Measurements from ENCODE around the gene LTBP3.
"Not testable (repeated sequence)": the region's sequence is repeated elsewhere in the genome, so short reads cannot be mapped to it uniquely, and the experiment has no call there.

LTBP3 gene

DNA sequence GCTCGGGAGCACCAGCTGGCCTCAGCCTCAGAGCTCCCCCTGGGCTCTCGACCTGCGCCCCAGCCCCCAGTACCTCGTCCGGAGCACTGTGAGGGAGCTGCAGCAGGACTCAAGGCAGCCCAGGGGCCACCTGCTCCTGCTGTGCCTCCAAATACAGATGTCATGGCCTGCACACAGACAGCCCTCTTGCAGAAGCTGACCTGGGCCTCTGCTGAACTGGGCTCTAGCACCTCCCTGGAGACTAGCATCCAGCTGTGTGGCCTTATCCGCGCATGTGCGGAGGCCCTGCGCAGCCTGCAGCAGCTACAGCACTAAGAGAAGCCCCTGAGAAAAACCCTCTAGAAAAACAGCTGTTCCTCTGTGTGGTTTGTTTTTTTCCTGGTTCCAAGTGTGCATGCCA, 13.3 kb upstream of the LTBP3 start:
- DNase-seq (no peak), ATAC-seq (no peak)

DNA sequence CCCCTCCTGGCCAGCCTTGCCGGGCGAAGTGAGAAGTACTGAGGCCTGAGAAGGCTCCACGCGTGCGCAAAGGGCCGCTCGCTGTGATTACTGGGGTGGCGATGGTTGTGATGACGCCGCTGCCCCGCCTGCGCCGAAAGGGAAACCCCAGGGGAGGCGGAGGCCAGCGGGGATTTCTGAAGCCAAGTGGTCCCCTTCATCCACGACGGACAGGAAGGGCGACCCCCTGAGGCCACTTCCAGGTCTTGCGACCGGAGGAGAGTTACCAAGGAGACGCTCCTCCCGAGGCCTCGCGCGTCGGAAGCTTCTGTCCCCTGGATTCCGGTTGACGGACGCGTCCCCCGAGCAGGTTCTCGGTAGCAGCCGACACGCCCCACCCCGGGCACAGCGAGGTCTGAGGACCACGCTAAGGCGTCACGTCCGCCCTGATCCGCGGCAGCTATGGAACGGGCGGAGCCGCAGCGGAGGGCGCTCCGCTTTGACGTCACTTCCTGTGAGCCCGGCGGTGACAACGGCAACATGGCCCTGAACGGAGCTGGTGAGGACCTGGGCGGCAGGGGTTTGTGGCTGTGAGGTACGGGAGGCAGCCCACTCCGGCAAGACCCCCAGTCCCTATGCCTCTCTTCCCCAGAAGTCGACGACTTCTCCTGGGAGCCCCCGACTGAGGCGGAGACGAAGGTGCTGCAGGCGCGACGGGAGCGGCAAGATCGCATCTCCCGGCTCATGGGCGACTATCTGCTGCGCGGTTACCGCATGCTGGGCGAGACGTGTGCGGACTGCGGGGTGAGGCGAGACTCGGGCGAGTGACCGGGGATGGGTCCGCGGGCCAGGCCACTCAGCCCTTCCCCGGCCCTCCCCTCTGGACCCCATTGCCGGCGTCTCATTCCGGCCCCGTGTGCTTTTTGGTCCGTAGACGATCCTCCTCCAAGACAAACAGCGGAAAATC, 12.1 kb upstream of the LTBP3 start, which contains the start of gene ZNRD2:
ZNRD2 (plus strand) TSS at position 505 of the 946 bp plus-strand sequence; CDS start at position 520, 15 bp downstream.
- DNase-seq (peak; percentile 99), ATAC-seq (peak; percentile 84)

DNA sequence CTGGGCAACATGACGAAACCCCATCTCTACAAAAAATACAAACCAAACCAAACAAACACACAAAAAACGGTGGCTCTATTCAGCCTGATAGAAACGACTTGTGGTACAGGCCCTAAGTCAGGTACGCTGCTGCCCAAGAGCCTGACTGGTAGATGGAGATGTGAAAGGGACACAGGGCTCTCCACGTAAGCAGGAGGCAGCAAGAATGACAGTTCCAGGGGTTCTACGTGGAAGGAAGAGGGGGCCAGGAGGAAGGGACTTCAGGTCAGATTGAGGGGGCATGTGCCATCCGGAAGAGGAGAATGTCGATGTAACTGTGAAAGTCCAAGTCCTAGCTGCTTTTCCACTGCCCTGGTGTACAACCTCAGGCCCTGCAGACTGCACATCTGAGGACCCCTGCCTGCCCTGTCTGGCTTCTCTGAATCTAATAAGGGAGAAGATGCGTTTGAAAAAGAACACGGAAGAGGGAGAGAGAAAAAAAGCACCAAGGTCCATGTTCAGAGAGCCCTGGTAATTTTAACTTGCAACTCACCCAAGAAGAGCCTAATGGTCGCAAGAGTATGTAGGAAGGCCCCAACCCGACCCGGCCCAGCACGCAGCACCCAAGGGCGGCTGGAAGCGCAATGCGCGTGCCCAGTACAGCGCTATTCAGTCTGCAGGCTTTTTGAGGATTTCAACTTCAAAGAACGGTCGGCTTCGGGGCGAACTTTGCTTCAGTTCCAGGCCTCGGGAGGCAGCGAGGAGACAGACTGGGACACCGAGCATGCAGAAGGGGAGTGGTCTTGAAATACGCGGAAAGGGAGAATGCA, 11.2 kb upstream of the LTBP3 start:
- DNase-seq (no peak), ATAC-seq (peak; percentile 8)

DNA sequence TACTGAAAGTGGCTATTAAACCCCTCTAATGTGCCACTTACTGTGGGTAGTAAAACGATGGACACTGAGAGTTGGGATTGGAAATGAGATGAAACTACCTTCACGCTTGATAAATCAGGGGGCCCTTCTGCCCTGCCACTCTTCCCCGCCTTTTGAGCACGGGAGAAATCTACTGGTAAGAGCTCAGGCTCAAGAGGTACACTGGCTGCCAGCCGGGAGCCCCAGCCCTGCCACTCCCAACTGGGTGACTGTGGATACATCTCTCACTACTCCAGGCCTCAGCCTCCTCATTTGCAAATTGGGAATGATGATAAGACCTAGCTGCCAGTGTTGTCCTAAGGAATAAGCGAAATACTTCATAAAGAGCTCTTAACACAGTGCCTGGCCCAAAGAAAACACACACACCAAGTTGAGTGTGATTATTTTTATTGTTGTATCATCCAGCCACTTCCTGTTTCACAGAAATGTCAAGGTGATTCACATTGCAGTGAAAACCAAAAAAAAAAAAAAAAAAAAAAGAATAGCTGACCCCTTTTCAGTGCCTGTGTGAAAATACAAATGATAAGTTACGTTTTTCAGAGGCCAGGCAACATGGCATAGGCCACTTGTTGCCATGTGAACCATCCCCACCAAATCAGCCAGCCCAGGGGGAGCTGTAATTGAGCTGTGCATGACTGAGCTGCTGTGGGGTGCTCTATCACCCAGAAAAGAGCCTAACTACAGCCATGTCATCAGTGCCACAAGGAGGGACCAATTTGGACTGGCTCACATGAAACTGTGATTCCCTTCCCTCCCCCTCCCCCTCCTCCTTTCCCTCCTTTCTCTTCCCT, 7.7 kb upstream of the LTBP3 start:
- peak; percentile 5 for ATAC-seq
- no peak for DNase-seq

DNA sequence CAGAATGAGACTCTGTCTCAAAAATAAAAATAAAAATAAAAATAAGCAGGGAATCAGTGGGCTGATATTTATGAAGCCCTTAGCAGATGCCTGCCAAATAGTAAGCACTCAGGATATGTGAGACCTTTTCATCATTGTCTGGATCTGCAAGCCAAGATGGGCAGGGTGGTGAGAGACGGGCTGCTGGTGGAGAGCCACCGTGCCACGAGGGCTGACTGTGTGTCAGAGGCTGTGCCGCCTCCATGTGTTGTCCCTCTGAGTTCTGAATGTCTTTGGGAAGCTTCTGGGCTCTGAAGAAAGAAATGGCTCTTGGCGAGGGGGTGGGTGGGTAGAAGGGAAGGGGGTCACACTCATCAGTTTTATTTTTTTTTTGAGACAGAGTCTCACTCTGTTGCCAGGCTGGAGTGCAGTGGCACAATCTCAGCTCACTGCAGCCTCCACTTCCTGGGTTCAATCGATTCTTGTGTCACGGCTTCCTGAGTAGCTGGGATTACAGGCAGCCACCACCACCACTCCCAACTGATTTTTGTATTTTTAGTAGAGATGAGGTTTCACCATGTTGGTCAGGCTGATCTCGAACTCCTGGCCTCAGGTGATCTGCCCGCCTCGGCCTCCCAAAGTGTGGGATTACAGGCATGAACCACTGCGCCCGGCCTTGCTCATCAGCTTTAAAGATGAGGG, 6.9 kb upstream of the LTBP3 start:
- ATAC-seq, DNase-seq: not testable (repeated sequence)

DNA sequence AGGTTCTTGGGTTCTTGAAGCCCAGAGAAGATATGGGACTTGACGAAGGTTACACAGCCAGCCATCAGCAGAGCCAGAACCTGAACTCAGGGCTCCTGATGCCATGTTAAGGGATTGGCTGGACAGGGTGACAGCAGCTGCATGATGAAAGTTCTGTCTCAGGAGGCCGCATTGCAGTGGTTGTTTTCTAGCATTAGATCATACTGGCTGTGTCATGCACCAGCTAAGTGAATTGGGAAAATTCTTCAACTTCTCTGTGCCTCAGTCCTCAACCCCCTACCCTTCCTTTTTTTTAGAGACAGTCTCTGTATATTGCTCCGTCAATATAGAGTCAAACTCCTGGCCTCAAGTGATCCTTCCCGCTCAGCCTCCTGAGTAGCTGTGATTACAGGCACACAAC, 5.4 kb upstream of the LTBP3 start:
- DNase-seq: no peak
- no peak for ATAC-seq

DNA sequence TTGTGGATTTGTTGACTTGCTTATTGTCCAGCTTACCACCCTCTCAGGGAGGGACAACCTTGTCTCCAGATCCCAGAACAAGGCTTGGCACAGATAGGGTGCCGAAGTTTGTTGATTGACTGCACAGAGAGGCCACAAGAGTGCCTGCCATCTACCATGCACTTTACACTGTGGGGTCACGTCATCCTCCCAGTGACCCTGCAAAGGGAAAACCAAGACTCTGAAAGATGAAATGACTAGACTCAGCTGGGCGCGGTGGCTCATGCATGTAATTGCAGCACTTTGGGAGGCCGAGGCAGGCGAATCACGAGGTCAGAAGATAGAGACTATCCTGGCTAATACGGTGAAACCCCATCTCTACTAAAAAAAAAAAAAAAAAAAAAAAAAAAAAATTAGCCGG, 4.6 kb upstream of the LTBP3 start:
- peak; percentile 26 for DNase-seq
- no peak for ATAC-seq

DNA sequence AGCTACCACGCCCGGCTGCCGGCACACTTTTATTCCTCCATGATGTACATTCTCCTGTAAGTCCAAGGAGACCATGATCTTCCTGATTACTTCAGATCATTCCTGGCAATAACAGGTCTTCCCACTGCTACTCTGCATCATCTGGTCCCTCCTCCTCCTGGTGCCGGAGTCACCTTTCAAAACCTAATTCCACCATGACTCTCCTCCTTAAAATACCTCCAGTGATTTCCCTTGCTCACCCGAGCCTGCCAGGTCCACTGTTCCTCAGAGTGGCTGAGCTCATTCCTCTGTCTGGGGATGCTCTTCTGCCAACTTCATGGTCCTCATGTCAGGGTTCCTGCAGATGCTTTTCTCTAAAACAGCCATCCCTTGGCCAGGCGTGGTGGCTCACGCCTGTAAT, 3.9 kb upstream of the LTBP3 start:
- DNase-seq (no peak), ATAC-seq (no peak)

DNA sequence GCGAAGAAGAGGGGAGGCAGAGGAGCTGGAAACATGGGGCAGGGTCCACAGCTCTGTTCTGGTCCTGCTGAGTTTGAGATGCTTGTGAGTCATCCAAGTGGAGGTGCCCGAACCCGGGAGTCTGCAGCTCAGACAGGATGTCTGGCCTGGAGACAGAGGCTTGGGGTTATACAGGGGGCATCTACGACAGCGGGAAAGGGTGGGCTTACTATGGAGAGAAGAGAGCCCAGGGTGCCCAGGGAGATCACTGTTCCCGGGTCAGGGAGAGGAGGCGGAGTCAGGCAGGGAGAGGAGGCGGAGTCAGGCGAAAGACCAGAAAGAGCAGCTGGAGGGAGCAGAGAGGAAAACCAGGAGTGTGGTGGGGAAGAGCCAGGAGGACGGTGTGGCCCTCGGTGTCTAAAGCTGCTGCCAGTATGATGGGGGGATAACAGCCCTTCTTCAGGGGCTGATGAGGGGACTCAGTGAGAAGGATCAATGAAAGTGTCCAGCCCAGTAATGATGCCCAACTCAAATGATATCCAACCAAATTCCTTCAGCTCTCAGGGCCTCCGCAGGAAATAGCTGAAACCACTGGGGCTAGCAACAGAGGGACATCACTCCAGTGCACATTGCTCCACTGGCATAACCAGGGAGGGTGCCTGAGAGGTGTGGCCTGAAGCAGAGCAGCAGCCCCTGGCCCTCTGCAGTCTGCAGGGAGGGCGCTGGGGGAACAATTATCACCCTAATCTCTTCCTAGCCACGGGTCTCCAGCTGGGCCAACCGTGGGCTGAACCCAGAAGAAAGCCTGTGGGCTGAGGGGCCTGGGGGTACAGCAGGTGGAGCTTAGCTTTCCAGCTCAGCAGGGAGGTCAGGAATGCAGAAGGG, 2.6 kb upstream of the LTBP3 start:
- no peak for DNase-seq
- ATAC-seq: no peak

DNA sequence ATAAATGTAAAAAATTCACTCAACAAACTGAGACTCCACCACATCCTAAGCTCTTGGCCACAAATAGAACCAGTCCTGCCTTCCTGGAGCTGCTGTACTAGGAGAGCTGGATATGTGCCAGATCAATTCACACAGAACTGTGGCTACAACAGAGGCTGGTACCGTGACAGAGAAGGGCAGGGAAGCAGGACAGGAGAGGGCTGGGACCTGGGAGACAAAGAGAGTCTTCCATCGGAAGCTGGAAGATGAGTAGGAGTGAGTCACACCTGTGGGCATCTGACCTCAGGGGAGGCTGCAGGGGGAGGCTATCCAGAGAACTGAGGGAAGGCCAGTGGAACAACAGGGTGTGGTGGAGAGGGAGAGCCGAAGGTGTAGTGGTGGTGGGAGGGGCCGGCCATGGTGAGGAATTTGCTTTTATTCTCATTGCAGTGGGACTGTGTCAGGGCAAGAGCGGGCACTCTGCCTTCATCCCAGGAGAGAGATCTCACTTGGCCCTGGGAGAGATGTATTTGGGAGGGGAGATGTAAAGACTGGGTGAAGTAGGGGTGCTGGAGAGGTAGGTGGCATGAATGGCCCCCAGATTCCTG, 1.9 kb upstream of the LTBP3 start:
- DNase-seq (no peak), ATAC-seq (peak; percentile 5)

DNA sequence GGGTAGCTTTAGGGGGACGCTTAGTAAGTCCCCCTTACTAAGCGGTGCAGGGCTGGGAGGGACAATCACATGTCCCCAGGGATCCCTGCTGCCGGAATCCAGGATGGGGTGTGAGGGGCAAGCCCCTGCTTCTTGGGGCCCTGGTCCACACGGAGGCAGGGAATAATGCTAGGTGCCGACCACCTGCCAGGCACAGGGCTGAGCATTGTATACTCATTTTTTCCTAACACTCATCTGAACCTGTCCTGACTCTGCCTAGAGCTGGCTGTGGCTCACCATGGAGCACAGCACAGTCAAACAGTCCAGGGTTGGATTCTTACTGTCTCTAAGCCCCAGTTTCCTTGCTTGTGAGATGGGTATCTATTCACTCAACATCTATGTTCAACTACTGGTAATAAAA, 1.4 kb upstream of the LTBP3 start:
- ATAC-seq: peak; percentile 77
- no peak for DNase-seq

DNA sequence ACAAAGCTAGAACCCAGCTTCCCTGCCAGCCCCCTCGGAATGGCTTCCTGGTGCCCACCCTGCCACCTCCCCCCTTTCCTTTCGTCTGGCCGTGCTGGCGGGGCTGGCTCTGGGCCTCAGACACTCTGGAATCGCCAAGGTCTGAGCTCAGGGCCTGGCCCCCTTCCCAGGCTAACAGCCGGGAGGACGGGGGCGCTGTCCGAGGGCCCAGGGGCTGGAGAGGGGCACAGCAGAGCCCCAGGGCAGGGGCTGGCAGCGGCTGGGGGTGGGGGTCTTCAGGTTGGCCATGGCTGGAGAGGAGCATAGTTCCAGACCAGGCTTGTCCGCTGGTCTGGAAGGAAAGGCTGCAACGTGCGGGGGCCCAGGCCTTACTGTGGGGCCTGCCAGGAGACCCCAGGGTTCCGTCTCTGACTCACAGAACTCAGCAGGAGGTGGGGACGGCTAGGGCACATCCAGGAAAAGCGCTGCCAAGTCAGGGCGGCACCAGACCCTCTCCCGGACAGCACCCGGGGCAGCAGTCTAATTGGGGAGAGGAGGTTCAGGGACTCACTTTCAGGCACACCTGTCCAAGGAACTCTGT, 861 bp upstream of the LTBP3 start:
- DNase-seq: no peak
- ATAC-seq: no peak

DNA sequence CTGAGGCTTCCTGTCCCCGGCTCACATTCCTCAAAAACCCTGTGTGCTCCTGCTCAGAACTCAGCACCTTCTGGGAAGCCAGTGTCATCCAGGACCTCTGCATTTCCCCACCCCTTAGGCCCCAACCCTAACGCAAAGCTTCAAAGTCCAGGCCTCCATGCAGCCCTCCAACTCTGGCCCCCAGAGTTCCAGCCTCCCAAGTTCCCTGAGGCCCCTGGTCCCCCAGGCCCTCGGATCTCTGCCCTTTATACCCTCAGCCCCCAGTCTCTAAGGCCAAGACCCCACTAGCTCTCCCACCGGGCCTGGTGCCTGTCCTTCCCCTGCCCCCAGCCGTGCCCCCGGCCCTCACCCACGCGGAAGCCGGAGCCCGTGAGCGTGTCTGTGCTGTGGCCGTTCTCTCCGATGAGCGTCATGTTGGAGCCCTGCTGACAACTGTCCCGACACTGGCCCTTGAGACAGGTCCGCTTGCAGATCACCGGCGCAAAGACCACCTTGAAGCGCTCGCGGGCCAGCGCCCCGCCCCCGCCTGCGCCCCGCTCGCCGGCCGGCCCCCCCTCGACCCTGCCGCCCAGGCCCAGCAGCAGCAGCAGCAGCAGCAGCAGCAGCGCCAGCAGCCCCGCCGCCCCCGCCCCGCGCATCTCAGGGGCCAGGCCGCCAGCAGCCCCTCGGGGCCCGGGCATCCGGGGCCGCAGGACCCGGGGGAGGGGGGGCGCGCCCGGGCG, 718 bp downstream of the LTBP3 start:
- no peak for ATAC-seq
- DNase-seq: no peak

DNA sequence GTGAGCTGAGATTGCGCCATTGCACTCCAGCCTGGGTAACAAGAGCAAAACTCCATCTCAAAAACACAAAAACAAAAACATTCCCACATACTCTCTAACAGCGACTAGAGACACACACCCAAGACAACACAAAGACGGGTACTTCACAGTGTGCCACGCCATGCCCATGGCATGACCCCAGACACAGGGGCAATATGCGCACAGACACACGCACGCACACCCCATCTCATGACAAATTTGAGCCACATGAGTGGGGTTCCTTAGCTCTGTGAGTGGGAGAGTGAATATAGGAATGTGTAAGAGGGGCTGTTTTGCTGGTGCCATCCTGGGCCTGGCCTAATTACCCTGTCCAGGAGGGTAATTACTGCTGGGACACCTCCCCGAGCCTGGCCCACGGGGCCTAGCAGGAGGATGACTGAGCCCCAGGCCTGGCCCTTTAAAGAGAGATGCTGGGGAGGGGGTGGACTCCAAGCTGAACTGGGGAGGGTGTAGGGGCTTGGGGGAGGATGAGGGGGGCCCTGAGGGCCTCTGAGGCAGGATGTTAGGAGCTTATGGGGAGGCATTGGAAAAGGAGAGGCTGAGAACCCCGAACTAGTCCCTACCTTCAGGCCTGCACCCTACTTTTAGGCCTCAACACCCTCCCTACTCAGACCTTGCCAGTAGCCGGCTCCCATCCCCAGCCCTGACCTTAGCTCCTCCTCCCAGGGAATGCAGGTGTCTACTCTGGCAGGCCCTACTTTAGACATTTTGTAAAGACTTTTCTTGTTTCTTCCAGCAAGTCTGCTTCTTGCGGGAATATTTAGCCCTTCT, 1.5 kb downstream of the LTBP3 start:
- ATAC-seq: no peak
- no peak for DNase-seq

DNA sequence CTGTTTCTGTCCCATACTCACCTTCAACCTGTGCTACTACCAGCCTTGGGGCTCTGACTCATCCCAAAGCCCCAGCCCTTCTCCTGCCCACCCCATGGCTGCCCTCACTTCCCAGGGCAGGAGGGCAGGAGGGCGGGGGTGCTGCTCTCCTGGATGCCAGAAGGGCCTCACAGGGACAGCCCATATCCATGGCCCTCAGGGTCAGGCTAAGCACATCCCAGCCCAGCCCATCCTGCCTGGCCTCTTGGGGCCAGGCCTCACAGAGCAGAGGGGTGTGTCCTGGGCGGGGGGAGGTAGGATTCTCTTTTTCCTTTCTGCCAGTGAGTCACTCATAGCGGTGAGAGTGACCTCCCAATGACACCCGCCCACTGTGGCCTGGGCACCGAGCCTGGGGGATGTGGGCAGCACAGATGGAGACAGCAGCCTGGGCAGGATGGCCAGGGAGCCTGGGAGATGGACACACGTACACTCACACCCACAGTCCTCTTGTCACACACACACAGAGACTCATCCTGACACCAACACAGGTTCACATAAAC, 2.4 kb downstream of the LTBP3 start:
- ATAC-seq (peak; percentile 15), DNase-seq (peak; percentile 57)

DNA sequence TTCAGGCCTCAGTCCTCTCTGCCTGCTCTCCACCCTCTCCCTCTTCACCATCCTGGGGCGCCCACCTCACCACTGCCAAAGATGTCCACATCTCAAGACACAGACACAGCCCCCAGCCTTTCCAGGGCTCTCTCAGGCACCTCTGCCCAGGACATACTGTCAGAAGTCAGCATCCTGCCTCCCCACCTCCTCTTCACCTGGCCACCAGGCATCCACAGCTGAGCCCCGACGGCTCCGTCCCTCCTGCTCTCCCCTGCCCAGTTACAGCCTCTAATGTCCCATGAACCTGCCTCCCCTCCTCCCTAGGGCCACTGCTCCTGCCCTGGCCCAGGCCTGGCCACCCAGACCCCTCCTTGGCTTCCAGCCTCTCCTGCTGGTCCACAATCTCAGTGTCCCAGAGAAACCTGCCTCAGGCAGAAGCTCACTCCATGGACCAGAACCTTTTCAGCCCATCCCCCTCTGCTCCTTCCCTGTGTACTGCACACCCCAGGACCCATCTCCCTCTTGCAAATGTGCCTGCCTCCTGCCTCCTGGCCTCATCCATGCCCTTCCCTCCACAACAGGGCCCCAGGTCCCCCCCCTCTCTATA, 3.2 kb downstream of the LTBP3 start:
- DNase-seq: no peak

DNA sequence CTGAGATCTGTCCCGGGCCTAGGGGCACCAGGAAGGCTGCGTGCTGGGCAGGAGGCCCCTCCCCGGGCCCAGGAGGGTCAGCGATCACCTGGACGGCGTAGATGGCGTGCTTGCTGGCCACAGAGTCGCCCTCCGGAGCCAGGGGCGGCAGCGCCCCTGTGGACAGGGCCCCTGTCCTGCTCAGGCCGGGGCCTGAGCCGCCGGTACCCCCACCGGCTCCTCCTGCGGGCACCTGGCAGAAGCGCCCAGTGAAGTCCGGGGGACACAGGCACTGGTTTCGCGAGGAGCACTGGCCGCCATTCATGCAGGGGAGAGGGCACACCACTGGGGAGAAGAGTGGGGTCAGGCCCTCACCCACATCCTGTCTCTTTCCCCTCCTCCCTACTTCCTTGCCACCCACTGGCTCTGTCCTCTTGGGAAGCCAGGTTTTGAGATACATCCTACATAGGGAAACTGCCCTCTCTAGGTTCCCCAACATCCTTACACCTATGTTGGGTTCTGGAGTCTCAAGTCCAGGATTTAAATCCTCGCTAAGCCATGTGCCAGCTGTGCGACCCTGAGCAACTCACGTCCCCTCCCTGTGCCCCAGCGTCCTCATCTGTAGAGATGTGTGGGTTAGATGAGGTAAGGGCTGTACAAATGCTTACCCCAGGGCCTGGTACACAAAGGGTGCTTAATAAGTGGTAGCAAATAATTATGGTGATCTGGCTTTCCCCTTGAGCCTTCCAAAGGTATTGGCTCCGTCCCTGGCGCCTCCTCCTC, 3.9 kb downstream of the LTBP3 start:
- ATAC-seq: no peak
- DNase-seq: no peak

More for the DNA sequence above, 3.2 kb downstream of the LTBP3 start:
- ATAC-seq: no peak

Measured in stimulated activated naive CD8-positive, alpha-beta T cell treated with anti-CD3 and anti-CD28 coated beads, Interleukin-15, Interleukin-2, amounts not matched to agents 100 U/mL and 50 U/mL, for 24 hours (primary cell).